AG10803 (cell line): ENCODE results near the gene ASB16.

ENCODE experiments used
- DNase-seq: peaks from one replicate; pipeline ENCODE4 v3.0.0; 2010; ENCODE audit warnings: low read depth
- H3K4me3 ChIP-seq: 2 replicates; pipeline ENCODE4 v1.5.1; 2011; ENCODE audit warnings: mild to moderate bottlenecking, low read length, control low read depth
- TF ChIP-seq, protein P1 (sequence below): conservative IDR thresholded peaks from 2 replicates; pipeline ENCODE4 v1.5.1; 2011; ENCODE audit warnings: mild to moderate bottlenecking, low read length, control low read depth, inconsistent platforms

ASB16 gene

DNA sequence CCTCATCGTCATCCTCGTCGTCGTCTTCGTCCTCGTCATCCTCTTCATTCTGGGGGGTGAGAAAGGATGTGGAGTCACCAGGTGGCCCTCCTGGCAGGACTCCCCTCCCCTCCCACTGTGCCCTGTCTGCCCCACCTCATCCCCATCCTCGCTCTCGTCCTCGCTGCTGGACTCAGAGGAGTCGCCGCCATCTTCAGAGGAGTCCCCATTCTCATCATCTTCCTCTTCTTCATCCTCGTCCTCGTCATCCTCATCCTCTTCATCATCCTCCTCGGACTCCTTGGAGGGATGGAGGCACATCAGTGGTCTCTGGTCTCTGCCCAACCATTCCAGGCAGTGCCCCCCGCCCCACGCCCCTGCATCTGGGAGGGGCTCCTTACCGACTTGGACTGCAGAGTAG lies 36.8 kb downstream of the ASB16 start:
- no peak overlapping the region for H3K4me3 ChIP-seq
- TF ChIP-seq, protein P1, sequence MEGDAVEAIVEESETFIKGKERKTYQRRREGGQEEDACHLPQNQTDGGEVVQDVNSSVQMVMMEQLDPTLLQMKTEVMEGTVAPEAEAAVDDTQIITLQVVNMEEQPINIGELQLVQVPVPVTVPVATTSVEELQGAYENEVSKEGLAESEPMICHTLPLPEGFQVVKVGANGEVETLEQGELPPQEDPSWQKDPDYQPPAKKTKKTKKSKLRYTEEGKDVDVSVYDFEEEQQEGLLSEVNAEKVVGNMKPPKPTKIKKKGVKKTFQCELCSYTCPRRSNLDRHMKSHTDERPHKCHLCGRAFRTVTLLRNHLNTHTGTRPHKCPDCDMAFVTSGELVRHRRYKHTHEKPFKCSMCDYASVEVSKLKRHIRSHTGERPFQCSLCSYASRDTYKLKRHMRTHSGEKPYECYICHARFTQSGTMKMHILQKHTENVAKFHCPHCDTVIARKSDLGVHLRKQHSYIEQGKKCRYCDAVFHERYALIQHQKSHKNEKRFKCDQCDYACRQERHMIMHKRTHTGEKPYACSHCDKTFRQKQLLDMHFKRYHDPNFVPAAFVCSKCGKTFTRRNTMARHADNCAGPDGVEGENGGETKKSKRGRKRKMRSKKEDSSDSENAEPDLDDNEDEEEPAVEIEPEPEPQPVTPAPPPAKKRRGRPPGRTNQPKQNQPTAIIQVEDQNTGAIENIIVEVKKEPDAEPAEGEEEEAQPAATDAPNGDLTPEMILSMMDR = no peak
- DNase-seq = no peak

DNA sequence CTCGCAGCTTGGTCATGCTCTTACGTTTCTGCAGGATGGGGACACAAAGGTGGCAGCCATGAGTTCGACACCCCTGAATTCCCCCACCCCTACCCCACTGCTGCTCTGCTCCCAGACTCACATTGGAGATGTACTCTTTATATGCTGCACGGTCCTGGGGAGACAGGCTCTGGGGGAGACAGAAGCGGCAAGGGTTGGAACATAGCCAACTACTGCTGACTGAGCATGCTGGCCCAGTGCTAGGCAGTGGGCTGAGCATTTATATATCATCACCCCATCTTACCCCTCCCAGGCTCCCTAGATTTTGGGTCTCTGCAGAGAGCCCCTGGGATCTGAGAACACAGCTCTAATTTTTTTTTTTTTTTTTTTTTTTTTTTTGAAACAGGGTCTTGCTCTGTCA lies 37.2 kb downstream of the ASB16 start:
- TF ChIP-seq, protein P1 = no peak
- no peak overlapping the region for H3K4me3 ChIP-seq
- DNase-seq = no peak

DNA sequence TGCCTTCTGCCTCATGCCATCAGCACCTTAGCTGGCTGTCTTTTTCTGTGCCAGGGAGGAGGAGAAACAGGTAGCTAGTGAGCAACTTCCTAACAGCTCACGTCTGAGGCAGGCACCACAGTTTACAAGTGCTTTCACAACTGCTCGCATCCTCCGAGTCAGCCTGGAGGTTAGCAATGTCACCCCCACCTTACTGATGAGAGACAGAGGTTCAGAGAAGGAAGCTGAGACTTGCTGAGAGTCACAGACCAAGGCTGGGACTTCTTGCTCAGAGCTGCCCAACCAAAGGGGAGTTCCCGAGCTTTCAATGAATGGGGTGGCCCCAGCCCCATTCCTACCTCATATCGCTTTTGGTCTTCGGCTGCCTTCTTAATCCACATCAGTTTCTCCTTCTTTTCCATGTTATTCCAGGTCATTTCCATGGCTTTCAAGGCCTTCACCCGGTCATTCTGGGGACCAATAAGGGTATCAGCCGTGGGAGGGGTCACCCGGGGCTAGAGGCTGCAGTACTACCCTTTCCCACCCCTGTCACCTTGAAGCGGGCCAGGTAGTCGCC lies 39.4 kb downstream of the ASB16 start:
- H3K4me3 ChIP-seq = no peak overlapping the region
- TF ChIP-seq, protein P1 = no peak
- DNase-seq = no peak

DNA sequence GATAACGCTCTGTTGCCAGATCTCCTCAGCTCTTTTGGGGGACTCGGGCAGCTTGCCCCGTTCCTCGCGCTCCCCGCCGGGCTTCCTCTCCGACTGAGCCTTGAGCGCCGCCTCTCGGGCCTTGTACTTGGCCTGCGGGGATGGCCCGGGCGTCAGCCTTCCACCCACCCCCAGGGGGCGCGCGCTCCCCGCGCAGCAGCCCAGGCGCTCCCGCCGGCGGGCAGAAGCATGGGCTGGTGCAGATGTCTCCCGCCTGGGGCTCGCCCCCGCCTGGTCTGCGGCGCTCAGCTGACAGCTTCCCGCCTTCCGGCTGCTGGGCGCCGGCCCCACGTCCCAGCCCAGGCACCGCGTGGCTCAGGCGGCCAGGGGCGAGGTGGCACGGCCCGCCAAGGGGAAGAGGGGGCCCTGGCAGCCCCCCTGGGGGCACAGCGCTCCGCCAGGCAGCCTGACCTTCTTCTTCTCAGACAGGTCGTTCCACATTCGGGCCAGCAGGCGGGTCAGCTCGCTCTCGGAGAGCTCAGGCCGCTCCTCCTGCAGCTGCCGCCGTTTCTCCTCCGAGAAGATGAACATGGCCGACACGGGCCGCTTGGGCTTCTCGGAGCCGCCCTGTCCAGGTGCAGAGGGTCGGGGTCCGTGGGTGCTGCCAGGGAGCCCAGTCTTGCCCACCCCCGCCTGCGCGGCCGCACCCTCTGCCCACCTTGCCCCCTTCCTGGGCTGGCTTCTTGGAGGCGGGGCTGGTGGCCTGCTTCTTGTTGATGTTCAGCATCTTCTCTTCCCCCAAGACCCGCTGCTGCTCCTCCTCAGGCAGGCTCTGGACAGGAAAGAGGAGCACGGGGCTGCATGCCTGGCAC lies 40.1 kb downstream of the ASB16 start:
- H3K4me3 ChIP-seq = no peak overlapping the region
- TF ChIP-seq, protein P1 = peak; percentile 74
- DNase-seq = peak; percentile 87

DNA sequence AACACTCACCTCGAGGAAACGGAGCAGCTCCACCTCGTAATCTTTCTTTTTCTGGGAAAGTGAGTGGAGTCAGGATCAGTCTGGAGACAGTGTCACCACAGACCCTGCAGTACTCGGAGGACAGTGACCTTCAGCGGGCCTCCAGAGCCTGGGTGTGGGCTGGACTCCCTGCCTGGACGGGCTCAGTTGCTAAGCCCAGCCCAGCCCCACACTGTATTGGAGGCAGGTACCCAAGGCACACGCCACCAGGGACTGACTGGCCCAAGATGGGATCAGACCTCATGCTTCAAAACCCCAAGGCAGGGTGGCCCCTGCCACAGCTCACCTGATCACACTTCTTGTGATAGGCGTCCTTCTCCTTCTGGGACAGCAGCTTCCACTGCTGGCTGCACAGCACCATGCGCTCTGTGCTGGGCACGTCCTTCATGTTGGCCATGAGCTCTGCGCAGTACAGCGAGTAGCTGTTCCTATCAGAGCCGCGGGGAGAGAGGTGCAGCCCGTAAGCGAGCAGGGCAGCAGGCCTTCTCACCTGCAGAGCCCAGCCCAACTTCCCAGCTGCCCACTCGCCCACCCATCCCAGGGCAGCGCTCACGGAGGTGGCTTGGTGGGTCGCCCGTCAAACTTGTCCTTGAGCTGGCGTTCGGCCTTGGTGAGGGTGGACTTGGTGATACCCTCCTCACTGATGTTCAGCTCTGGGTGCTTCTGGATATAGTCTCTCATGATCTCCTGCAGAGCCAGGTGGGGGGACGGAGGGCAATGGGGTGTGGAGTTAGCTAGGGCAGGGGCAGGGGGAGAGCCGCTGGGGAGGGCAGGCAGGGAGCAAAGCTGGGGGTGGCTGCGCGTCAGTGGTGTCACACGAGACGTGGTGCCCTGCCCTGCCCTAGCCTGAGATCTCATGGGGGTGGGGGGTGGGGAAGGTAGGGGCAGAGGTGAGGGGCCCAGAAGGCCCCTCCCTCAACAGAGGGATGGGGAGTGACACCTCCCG lies 41.1 kb downstream of the ASB16 start:
- TF ChIP-seq, protein P1 = no peak
- DNase-seq = no peak
- H3K4me3 ChIP-seq = no peak overlapping the region

DNA sequence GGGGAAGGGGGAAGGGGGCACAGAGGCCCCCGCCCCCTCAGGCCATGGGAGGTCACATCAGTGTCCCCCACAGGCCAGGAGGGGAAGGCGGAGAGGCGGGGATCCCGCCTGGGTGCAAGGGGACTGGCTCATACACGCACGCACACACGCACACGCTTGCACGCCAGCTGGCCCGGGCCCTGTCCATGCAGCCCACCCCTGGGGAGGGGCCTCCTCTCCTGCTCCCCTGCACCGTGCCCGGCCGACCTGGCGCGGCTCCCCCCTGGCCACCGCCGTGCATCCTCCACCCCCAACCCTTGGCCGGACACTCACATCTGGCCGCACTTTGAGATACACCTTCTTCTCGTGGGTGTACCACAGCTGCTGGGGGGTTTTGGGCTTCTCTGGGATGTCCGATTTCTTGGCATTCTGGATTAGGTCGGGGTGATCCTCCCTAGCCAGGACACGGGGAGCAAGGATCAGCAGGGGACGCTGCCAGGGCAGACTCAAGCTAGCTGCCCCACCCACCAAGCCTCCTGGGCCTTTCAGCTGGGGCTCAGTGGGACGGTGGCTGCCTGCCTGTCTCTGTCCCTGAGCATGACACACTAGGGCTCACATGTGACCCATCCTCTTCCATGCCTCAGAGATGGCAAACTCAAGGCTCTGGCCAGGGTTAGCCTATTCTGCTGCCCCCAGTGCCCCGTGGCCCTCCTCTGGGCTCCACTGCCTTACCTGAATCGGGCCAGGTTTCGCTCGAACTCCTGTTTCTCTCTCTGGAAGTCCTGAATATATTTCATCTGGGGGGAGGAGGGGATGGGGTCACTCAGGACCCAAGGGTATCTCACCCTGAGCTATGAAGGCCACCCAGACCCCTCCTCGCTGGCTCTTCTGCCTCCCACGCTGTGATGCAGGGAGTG lies 42.3 kb downstream of the ASB16 start:
- no peak overlapping the region for H3K4me3 ChIP-seq
- TF ChIP-seq, protein P1 = no peak
- no peak for DNase-seq
